GM23338 (cell line): ENCODE results near the gene STN1. TPM values are rescaled to one million over a fixed set of nuclear protein-coding genes. Genes with fewer than 3 reads are reported as not detected.

Experiments
- ATAC-seq: fragments of 200-7000 bp; cut with Tn5 transposase; 3 replicates; pipeline ENCODE4 v1.9.1; 2020
- DNase-seq: peaks from one replicate; pipeline ENCODE4 v3.0.0-alpha.2; 2015; ENCODE audit warnings: low spot score
- H2AFZ ChIP-seq: fragments of 200-600 bp; sonication (generic); 2 replicates; pipeline ENCODE4 v1.8.0; 2016; ENCODE audit warnings: antibody characterized with exemption, mild to moderate bottlenecking, moderate library complexity
- H3F3A ChIP-seq: fragments of 200-600 bp; sonication (generic); replicated peaks from 2 replicates; pipeline ENCODE4 v1.8.0; 2017; ENCODE audit warnings: antibody characterized with exemption, mixed run types, low read depth
- H3K27ac ChIP-seq: fragments of 200-600 bp; sonication (generic); 2 replicates; pipeline ENCODE4 v1.6.1; 2016; ENCODE audit warnings: low read depth
- H3K27me3 ChIP-seq: fragments of 200-600 bp; sonication (generic); 2 replicates; pipeline ENCODE4 v1.8.0; 2016; ENCODE audit warnings: mild to moderate bottlenecking, mixed run types, moderate library complexity; ENCODE audit not compliant: insufficient read depth
- H3K36me3 ChIP-seq: fragments of 200-600 bp; sonication (generic); 2 replicates; pipeline ENCODE4 v1.8.0; 2016; ENCODE audit warnings: mild to moderate bottlenecking; ENCODE audit not compliant: insufficient read depth
- H3K4me1 ChIP-seq: fragments of 200-600 bp; sonication (generic); 2 replicates; pipeline ENCODE4 v1.8.0; 2016; ENCODE audit warnings: mild to moderate bottlenecking, moderate library complexity; ENCODE audit not compliant: insufficient read depth
- H3K4me2 ChIP-seq: fragments of 200-600 bp; sonication (generic); 2 replicates; pipeline ENCODE4 v1.7.1; 2017; ENCODE audit warnings: mixed run types
- H3K4me3 ChIP-seq: fragments of 200-600 bp; sonication (generic); 2 replicates; pipeline ENCODE4 v1.6.1; 2016; ENCODE audit warnings: mixed run types
- H3K79me2 ChIP-seq: fragments of 200-600 bp; sonication (generic); replicated peaks from 2 replicates; pipeline ENCODE4 v1.8.0; 2017; ENCODE audit warnings: mild to moderate bottlenecking; ENCODE audit not compliant: insufficient read depth
- H3K9me2 ChIP-seq: fragments of 200-600 bp; sonication (generic); 2 replicates; pipeline ENCODE4 v1.8.0; 2017; ENCODE audit not compliant: insufficient read depth
- H4K20me1 ChIP-seq: fragments of 200-600 bp; sonication (generic); replicated peaks from 2 replicates; pipeline ENCODE4 v1.8.0; 2017; ENCODE audit warnings: mild to moderate bottlenecking; ENCODE audit not compliant: insufficient read depth
- H3K27ac Mint-ChIP-seq: 2 replicates; pipeline ENCODE4 v1.8.0; 2020; ENCODE audit warnings: inconsistent platforms, mild to moderate bottlenecking, moderate library complexity, mixed read lengths
- H3K27me3 Mint-ChIP-seq: 3 replicates; pipeline ENCODE4 v1.8.0; 2022; ENCODE audit warnings: low read depth, mild to moderate bottlenecking, moderate library complexity, mixed read lengths, inconsistent platforms; ENCODE audit not compliant: insufficient read depth, poor library complexity
- H3K36me3 Mint-ChIP-seq: 3 replicates; pipeline ENCODE4 v1.8.0; 2021; ENCODE audit warnings: low read depth, mild to moderate bottlenecking, inconsistent platforms, moderate library complexity, mixed read lengths
- H3K4me1 Mint-ChIP-seq: 3 replicates; pipeline ENCODE4 v1.8.0; 2020; ENCODE audit warnings: mild to moderate bottlenecking, inconsistent platforms, mixed read lengths
- H3K4me3 Mint-ChIP-seq: 3 replicates; pipeline ENCODE4 v1.8.0; 2021; ENCODE audit warnings: moderate library complexity, mild to moderate bottlenecking, inconsistent platforms, mixed read lengths
- H3K9me3 Mint-ChIP-seq: 3 replicates; pipeline ENCODE4 v1.8.0; 2020; ENCODE audit warnings: moderate library complexity, mild to moderate bottlenecking, inconsistent platforms, mixed read lengths
- ETS1 ChIP-seq: IDR thresholded peaks from 2 replicates; pipeline ENCODE4 v1.6.1; 2016; ENCODE audit warnings: antibody characterized with exemption
- EZH2 ChIP-seq: fragments of 200-600 bp; sonication (generic); IDR thresholded peaks from one replicate; pipeline ENCODE4 v1.8.0; 2017; ENCODE audit warnings: antibody characterized with exemption, mild to moderate bottlenecking, low read depth; ENCODE audit not compliant: unreplicated experiment
- ZNF114 ChIP-seq: fragments of 250-450 bp; sonication (Bioruptor Pico); IDR thresholded peaks from 2 replicates; pipeline ENCODE4 v1.5.0; 2020; ENCODE audit warnings: mild to moderate bottlenecking, moderate library complexity
- ZNF462 ChIP-seq: fragments of 250-450 bp; sonication (Bioruptor Pico); IDR thresholded peaks from 2 replicates; pipeline ENCODE4 v1.5.0; 2020; ENCODE audit warnings: mild to moderate bottlenecking, moderate library complexity
- polyA plus RNA-seq: library from polyadenylated mRNA; unstranded; fragments of >200 nt; fragmentation: Nextera tagmentation; extraction: Ambion mirVana; gene quantifications from 2 replicates; pipeline ENCODE4 v1.2.1, GENCODE V29; 2016
- total RNA-seq: library from RNA; depleted of rRNA; stranded (reverse); fragments of >200 nt; shearing (Covaris generic); gene quantifications from 2 replicates; pipeline ENCODE4 v1.2.3, GENCODE V29; 2014

The STN1 gene
- total and polyA plus RNA-seq, 2 experiments from 2014 or later = 7.2 to 11.3 TPM

GRCh38 chr10:103879831-103880230 is 38.2 kb downstream of the STN1 start:
- H3K27me3 Mint-ChIP-seq = peaks cover 2% of the 10 kb centered on the region
- H3K27ac ChIP-seq = no peak overlapping the region

More at GRCh38 chr10:103879831-103880230, 38.2 kb downstream of the STN1 start:
- no peak overlapping the region for H3K4me3 ChIP-seq
- H3K9me2 ChIP-seq = no peaks in the 10 kb centered on the region
- ATAC-seq = no peak
- Mint-ChIP-seq H3K4me3 (no peak overlapping the region; the same call in 2 of the 3 replicates), H3K36me3 (peaks cover 6% of the 10 kb centered on the region; the same call in 2 of the 3 replicates), H3K4me1 (no peaks in the 10 kb centered on the region; the same call in 2 of the 3 replicates), H3K9me3 (no peaks in the 10 kb centered on the region), H3K27ac (no peak overlapping the region)
- H4K20me1 ChIP-seq = no peaks in the 10 kb centered on the region
- no peaks in the 10 kb centered on the region for H3K36me3 ChIP-seq
- H3K4me1 ChIP-seq = no peaks in the 10 kb centered on the region
- no peaks in the 10 kb centered on the region for H3K27me3 ChIP-seq
- H3K79me2 ChIP-seq = no peaks in the 10 kb centered on the region
- H3K4me2 ChIP-seq = no peak overlapping the region
- DNase-seq = no peak
- no peak overlapping the region for H2AFZ ChIP-seq
- no peaks in the 10 kb centered on the region for H3F3A ChIP-seq
- TF ChIP-seq ZNF114 (CRISPR knock-in tag) (no peak), EZH2 (no peak), ETS1 (no peak), ZNF462 (no peak)
